ENCODE measurements around the gene DGKQ. TPM values are rescaled to one million over a fixed set of nuclear protein-coding genes. Genes with fewer than 3 reads are reported as not detected.
"Not testable (repeated sequence)": the region's sequence is repeated elsewhere in the genome, so short reads cannot be mapped to it uniquely, and the experiment has no call there.

The DGKQ gene
- total RNA-seq, 1 donor: 11.2 TPM

GRCh38 chr4:924107-925096, 49.0 kb downstream of the DGKQ start:
- no peak for TF ChIP-seq CTCF (IDR thresholded peaks at IDR 0.05; ENCODE audit: insufficient read depth, low read depth, low read length)
- no peak overlapping the region for H3K4me3 ChIP-seq (ENCODE audit: low read depth, low read length)
- DNase-seq (ENCODE audit: low read depth): no peak

GRCh38 chr4:921830-922331, 51.5 kb downstream of the DGKQ start:
- no peak for TF ChIP-seq CTCF (IDR thresholded peaks at IDR 0.05; ENCODE audit: insufficient read depth, low read depth, low read length)

GRCh38 chr4:919004-919680, 54.2 kb downstream of the DGKQ start:
- DNase-seq (ENCODE audit: low read depth); H3K4me3 ChIP-seq (ENCODE audit: low read depth, low read length): not testable (repeated sequence)

More at GRCh38 chr4:921830-922331, 51.5 kb downstream of the DGKQ start:
- no peak overlapping the region for H3K4me3 ChIP-seq (ENCODE audit: low read depth, low read length)
- DNase-seq (ENCODE audit: low read depth): no peak

GRCh38 chr4:918591-918990, 54.8 kb downstream of the DGKQ start:
- not testable (repeated sequence) for H3K4me3 ChIP-seq (ENCODE audit: low read depth, low read length); DNase-seq (ENCODE audit: low read depth)

GRCh38 chr4:917992-918391, 55.4 kb downstream of the DGKQ start:
- TF ChIP-seq CTCF (IDR thresholded peaks at IDR 0.05; ENCODE audit: insufficient read depth, low read depth, low read length): no peak
- no peak overlapping the region for H3K4me3 ChIP-seq (ENCODE audit: low read depth, low read length)
- no peak for DNase-seq (ENCODE audit: low read depth)

GRCh38 chr4:917466-917865, 55.9 kb downstream of the DGKQ start:
- no peak overlapping the region for H3K4me3 ChIP-seq (ENCODE audit: low read depth, low read length)
- no peak for TF ChIP-seq CTCF (IDR thresholded peaks at IDR 0.05; ENCODE audit: insufficient read depth, low read depth, low read length)
- DNase-seq (ENCODE audit: low read depth): peak; percentile 17

- no peak for TF ChIP-seq CTCF (IDR thresholded peaks at IDR 0.05; ENCODE audit: insufficient read depth, low read depth, low read length)
- peak; percentile 63 for DNase-seq (ENCODE audit: low read depth)
- H3K4me3 ChIP-seq (ENCODE audit: low read depth, low read length): no peak overlapping the region
These were observed 57.8 kb downstream of the DGKQ start for GRCh38 chr4:915595-915994.

Data from fibroblast of villous mesenchyme (primary cell).